CD4-positive, alpha-beta T cell (primary cell): ENCODE results near the gene VPS13D. TPM values are rescaled to one million over a fixed set of nuclear protein-coding genes. Genes with fewer than 3 reads are reported as not detected.

Experiments used
- ATAC-seq: fragments of 200-7000 bp; cut with Tn5 transposase; one replicate; pipeline ENCODE4 v1.10.0; 2022; ENCODE audit warnings: mild to moderate bottlenecking; ENCODE audit not compliant: poor library complexity
- CTCF ChIA-PET: fragments of 350-600 bp; sonication (Branson Sonifier 250); formaldehyde crosslinking; loops from one replicate; lab custom pipeline; 2021; ENCODE audit warnings: antibody characterized with exemption, inconsistent platforms; lab: Charles Lee
- POLR2A ChIA-PET: fragments of 350-600 bp; sonication (Branson Sonifier 250); formaldehyde crosslinking; loops from one replicate; lab custom pipeline; 2021; ENCODE audit warnings: antibody characterized with exemption, inconsistent platforms; lab: Charles Lee
- DNase-seq, 14 experiments: peaks; one replicate each; pipeline ENCODE4 v3.0.0-alpha.2; 2013 to 2020; ENCODE audit warnings: mixed read lengths in 2 of 14
- H3K27ac ChIP-seq, 2 donors: one replicate each; pipeline versions ENCODE4 v1.5.1 to v1.7.0; 2013; ENCODE audit warnings: low read length in 2 of 2, low read depth in 1 of 2, mild to moderate bottlenecking in 1 of 2
- H3K27me3 ChIP-seq, 2 experiments: 1 replicate in 1 of 2; 2 replicates in 1 of 2; pipeline versions ENCODE4 v1.6.1 to v1.7.0; 2013; ENCODE audit warnings: low read length in 2 of 2, control low read depth in 1 of 2, mild to moderate bottlenecking in 1 of 2, moderate library complexity in 1 of 2; ENCODE audit not compliant: insufficient read depth in 2 of 2, control insufficient read depth in 1 of 2
- H3K36me3 ChIP-seq: one replicate; pipeline ENCODE4 v1.6.1; 2013; ENCODE audit warnings: low read length, control low read depth; ENCODE audit not compliant: insufficient read depth
- H3K4me1 ChIP-seq: one replicate; pipeline ENCODE4 v1.6.1; 2013; ENCODE audit warnings: low read length, control low read depth; ENCODE audit not compliant: insufficient read depth
- H3K4me3 ChIP-seq: one replicate; pipeline ENCODE4 v1.5.1; 2013; ENCODE audit warnings: mild to moderate bottlenecking, low read length, moderate library complexity
- H3K9me3 ChIP-seq, 2 experiments: 1 replicate in 1 of 2; 2 replicates in 1 of 2; pipeline versions ENCODE4 v1.6.1 to v1.7.0; 2013; ENCODE audit warnings: low read length in 2 of 2, mild to moderate bottlenecking in 2 of 2, control low read depth in 1 of 2, moderate library complexity in 1 of 2; ENCODE audit not compliant: control insufficient read depth in 1 of 2, insufficient read depth in 1 of 2
- H3K27ac Mint-ChIP-seq: one replicate; pipeline ENCODE4 v1.8.0; 2020; ENCODE audit warnings: mixed read lengths
- H3K27me3 Mint-ChIP-seq: one replicate; pipeline ENCODE4 v1.8.0; 2021; ENCODE audit warnings: mixed read lengths
- H3K36me3 Mint-ChIP-seq: one replicate; pipeline ENCODE4 v1.8.0; 2021; ENCODE audit warnings: low read depth, mixed read lengths
- H3K4me1 Mint-ChIP-seq: one replicate; pipeline ENCODE4 v1.8.0; 2021; ENCODE audit warnings: low read depth, mixed read lengths
- H3K4me3 Mint-ChIP-seq: one replicate; pipeline ENCODE4 v1.8.0; 2020; ENCODE audit warnings: mild to moderate bottlenecking, mixed read lengths
- H3K9me3 Mint-ChIP-seq: one replicate; pipeline ENCODE4 v1.8.0; 2020; ENCODE audit warnings: mixed read lengths
- CTCF ChIP-seq: fragments of 200-600 bp; IDR thresholded peaks from one replicate; pipeline ENCODE4 v1.8.0; 2022; ENCODE audit warnings: antibody characterized with exemption, mild to moderate bottlenecking
- intact Hi-C, 2 experiments: fragments of 100-400 bp; cut with DNase I in 1 of 2; cut with micrococcal nuclease in 1 of 2; formaldehyde crosslinking; loops; one replicate each; pipeline versions ENCODE4 v1.15.1 to v1.9.0; 2023 to 2025; cut with DNase I, micrococcal nuclease
- total RNA-seq, 174 experiments: library from RNA in 2 of 174; stranded (reverse) in 2 of 174; gene quantifications; one replicate each; pipeline ENCODE4 v1.2.3 and lab custom pipeline; 2021 to 2026

Gene VPS13D
- total RNA-seq, 2 experiments from 2014 or later, result 63.0 to 67.3 TPM

GRCh38 chr1:12206792-12207424 lies 22.9 kb upstream of the VPS13D start:
- no peaks in the 10 kb centered on the region for H3K27me3 Mint-ChIP-seq
- H3K4me3 Mint-ChIP-seq, result no peak overlapping the region
- H3K27ac Mint-ChIP-seq, result no peak overlapping the region
- Histone ChIP-seq H3K36me3 (peaks cover 50% of the 10 kb centered on the region), H3K9me3 (no peaks in the 10 kb centered on the region), H3K27me3 (no peaks in the 10 kb centered on the region), H3K4me1 (peaks cover 70% of the 10 kb centered on the region), H3K4me3 (no peak overlapping the region), H3K27ac (no peak overlapping the region)
- DNase-seq (no peak), ATAC-seq (no peak)
- ChIA-PET CTCF (interaction anchor here (1.3 to 12.0 kb wide), 3 partner anchors 11 to 83 kb away, joined by 3 to 142 read pairs (median 3); partner anchors contain the start of gene TNFRSF1B), POLR2A (interaction anchor here (0.9 to 5.9 kb wide), 4 partner anchors 22 to 82 kb away, joined by 3 to 68 read pairs (median 6); no protein-coding TSS in a partner anchor)
- intact Hi-C loops, result loop anchor here (2.0 to 5.0 kb wide), 2 partner anchors 24 to 40 kb away; partner anchors contain the start of gene TNFRSF1B (in 2 of the 2)
- H3K36me3 Mint-ChIP-seq, result peaks cover 39% of the 10 kb centered on the region
- peaks cover 66% of the 10 kb centered on the region for H3K4me1 Mint-ChIP-seq
- no peaks in the 10 kb centered on the region for H3K9me3 Mint-ChIP-seq
- no peak for TF ChIP-seq CTCF

- Mint-ChIP-seq H3K4me1 (peaks cover 62% of the 10 kb centered on the region), H3K9me3 (no peaks in the 10 kb centered on the region), H3K4me3 (no peak overlapping the region), H3K27ac (peak overlapping the region; percentile 83), H3K27me3 (no peaks in the 10 kb centered on the region), H3K36me3 (peaks cover 27% of the 10 kb centered on the region)
- Histone ChIP-seq H3K27ac (no peak overlapping the region), H3K4me1 (peaks cover 61% of the 10 kb centered on the region), H3K9me3 (no peaks in the 10 kb centered on the region), H3K36me3 (peaks cover 36% of the 10 kb centered on the region), H3K4me3 (no peak overlapping the region), H3K27me3 (no peaks in the 10 kb centered on the region)
- intact Hi-C loops, result loop anchor here (5.0 kb wide), 1 partner anchor 41 kb away; the partner anchor contains the start of gene TNFRSF1B (in 2 of the 2)
- CTCF ChIA-PET, result interaction anchor here (1.1 to 12.0 kb wide), 4 partner anchors 30 to 90 kb away, joined by 3 to 142 read pairs (median 10); no protein-coding TSS in a partner anchor
- ATAC-seq (no peak), DNase-seq (no peak)
- no peak for TF ChIP-seq CTCF
- POLR2A ChIA-PET, result interaction anchor here (0.8 to 5.9 kb wide), 2 partner anchors 83 to 86 kb away, joined by 3 to 68 read pairs; no protein-coding TSS in a partner anchor
Observed at GRCh38 chr1:12208271-12208670, 21.6 kb upstream of the VPS13D start.

GRCh38 chr1:12208764-12209494 lies 20.9 kb upstream of the VPS13D start:
- Histone ChIP-seq H3K27me3 (no peaks in the 10 kb centered on the region), H3K27ac (peak overlapping the region; percentile 29 to 49), H3K9me3 (no peaks in the 10 kb centered on the region), H3K36me3 (peaks cover 33% of the 10 kb centered on the region), H3K4me3 (no peak overlapping the region), H3K4me1 (peaks cover 55% of the 10 kb centered on the region)
- H3K4me3 Mint-ChIP-seq, result peak overlapping the region; percentile 21
- DNase-seq, result peak; percentile 75 to 93 (median 85)
- peaks cover 56% of the 10 kb centered on the region for H3K4me1 Mint-ChIP-seq
- H3K36me3 Mint-ChIP-seq, result peaks cover 22% of the 10 kb centered on the region
- ATAC-seq, result peak; percentile 73
- no peaks in the 10 kb centered on the region for H3K27me3 Mint-ChIP-seq
- H3K9me3 Mint-ChIP-seq, result no peaks in the 10 kb centered on the region
- TF ChIP-seq CTCF, result peak; percentile 96
- peak overlapping the region; percentile 83 for H3K27ac Mint-ChIP-seq
- POLR2A ChIA-PET, result interaction anchor here (0.8 to 5.9 kb wide), 7 partner anchors 21 to 190 kb away, joined by 3 to 68 read pairs (median 5); partner anchors contain the start of genes MIIP and VPS13D
- CTCF ChIA-PET, result interaction anchor here (0.6 to 12.0 kb wide), 7 partner anchors 18 to 91 kb away, joined by 3 to 142 read pairs (median 3); no protein-coding TSS in a partner anchor
- intact Hi-C loops, result loop anchor here (1.0 to 5.0 kb wide), 3 partner anchors 31 to 85 kb away; partner anchors contain the start of gene TNFRSF1B (in 2 of the 2)
